ENCODE measurements around the gene RECQL5. TPM values are rescaled to one million over a fixed set of nuclear protein-coding genes. Genes with fewer than 3 reads are reported as not detected.
A peak's percentile ranks its signal among the peaks of the same experiment; 100 is the strongest.

Gene RECQL5
- total and polyA plus RNA-seq, 12 donors: 11.2 to 188 (median 32.9) TPM

- H3K4me1 ChIP-seq (replicated peaks in 1 of 2): peaks cover 14 to 18% of the 10 kb centered on the region in 2 donors
- intact Hi-C loops (cut with DNase I): loop anchor here in 1 of 2 donors (5.0 kb wide), 1 partner anchor 114 kb away; no protein-coding TSS in a partner anchor
Measured at GRCh38 chr17:75632863-75633485, 34.0 kb downstream of the RECQL5 start, which contains the start of gene SMIM5. SMIM5 (plus strand) TSS chr17:75633434; CDS start chr17:75640202, 6,768 bp downstream.

GRCh38 chr17:75632428-75632827 lies 34.5 kb downstream of the RECQL5 start:
- Histone ChIP-seq H3K27ac (peak overlapping the region in 2 of 5 donors; percentile 72 to 80), H3K4me3 (no peak overlapping the region), H3K36me3 (replicated peaks in 1 of 2) (no peaks in the 10 kb centered on the region), H3K27me3 (no peaks in the 10 kb centered on the region), H3K4me1 (replicated peaks in 1 of 2) (peaks cover 14 to 18% of the 10 kb centered on the region in 2 donors), H3K9me3 (replicated peaks in 1 of 3) (no peaks in the 10 kb centered on the region)
- no peak for DNase-seq
- TF ChIP-seq POLR2A (IDR thresholded peaks at IDR 0.05): no peak
- TF ChIP-seq, protein P1, sequence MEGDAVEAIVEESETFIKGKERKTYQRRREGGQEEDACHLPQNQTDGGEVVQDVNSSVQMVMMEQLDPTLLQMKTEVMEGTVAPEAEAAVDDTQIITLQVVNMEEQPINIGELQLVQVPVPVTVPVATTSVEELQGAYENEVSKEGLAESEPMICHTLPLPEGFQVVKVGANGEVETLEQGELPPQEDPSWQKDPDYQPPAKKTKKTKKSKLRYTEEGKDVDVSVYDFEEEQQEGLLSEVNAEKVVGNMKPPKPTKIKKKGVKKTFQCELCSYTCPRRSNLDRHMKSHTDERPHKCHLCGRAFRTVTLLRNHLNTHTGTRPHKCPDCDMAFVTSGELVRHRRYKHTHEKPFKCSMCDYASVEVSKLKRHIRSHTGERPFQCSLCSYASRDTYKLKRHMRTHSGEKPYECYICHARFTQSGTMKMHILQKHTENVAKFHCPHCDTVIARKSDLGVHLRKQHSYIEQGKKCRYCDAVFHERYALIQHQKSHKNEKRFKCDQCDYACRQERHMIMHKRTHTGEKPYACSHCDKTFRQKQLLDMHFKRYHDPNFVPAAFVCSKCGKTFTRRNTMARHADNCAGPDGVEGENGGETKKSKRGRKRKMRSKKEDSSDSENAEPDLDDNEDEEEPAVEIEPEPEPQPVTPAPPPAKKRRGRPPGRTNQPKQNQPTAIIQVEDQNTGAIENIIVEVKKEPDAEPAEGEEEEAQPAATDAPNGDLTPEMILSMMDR (IDR thresholded peaks at IDR 0.05): no peak
- 70 to 82% (median 75%) methylated on average over 6 to 12 of the region's 12 CpGs for WGBS, 4 donors
- intact Hi-C loops (cut with DNase I): loop anchor here in 1 of 2 donors (5.0 kb wide), 1 partner anchor 115 kb away; no protein-coding TSS in a partner anchor

More at GRCh38 chr17:75632863-75633485, 34.0 kb downstream of the RECQL5 start, which contains the start of gene SMIM5:
- no peaks in the 10 kb centered on the region for H3K9me3 ChIP-seq (replicated peaks in 1 of 3)
- no peaks in the 10 kb centered on the region for H3K27me3 ChIP-seq
- H3K27ac ChIP-seq: peak within 1 kb of the TSS in 4 of 5 donors; percentile 51 to 80 (median 70)
- peak; percentile 85 to 96 (median 91) for DNase-seq
- WGBS, 4 donors: 9 to 60% (median 16%) methylated on average over 2 to 19 of the region's 19 CpGs
- no peak for TF ChIP-seq POLR2A (IDR thresholded peaks at IDR 0.05)
- TF ChIP-seq, protein P1 (IDR thresholded peaks at IDR 0.05): peak; percentile 81 to 99 (median 92)
- no peaks in the 10 kb centered on the region for H3K36me3 ChIP-seq (replicated peaks in 1 of 2)
- H3K4me3 ChIP-seq: no peak within 1 kb of the TSS

DNA sequence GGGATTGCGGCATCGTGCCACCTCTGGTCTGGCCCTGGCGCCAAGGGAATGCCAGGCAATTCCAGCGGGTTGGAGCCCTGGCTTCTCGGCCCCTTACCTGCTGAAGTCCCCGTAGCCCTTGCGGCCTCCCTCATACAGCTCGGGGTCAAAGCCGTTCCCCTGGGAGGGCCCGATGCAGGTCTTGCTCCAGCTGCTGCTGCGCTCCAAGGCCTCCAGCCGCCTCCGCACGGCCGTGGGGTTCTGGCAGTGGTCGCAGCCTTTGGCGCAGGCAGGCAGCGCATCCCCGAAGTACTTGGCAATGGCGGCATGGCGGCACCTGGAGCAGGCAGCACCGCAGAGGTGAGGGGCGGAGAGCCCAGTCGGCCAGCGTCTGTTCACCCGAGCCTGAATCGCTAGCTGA lies 35.6 kb downstream of the RECQL5 start:
- WGBS, 4 donors: 78 to 94% (median 89%) methylated on average over 6 to 27 of the region's 27 CpGs
- no peak overlapping the region for H3K4me3 ChIP-seq
- peaks cover 0 to 6% of the 10 kb centered on the region in 2 donors for H3K36me3 ChIP-seq (replicated peaks in 1 of 2)
- no peak for TF ChIP-seq POLR2A (IDR thresholded peaks at IDR 0.05)
- TF ChIP-seq, protein P1 (IDR thresholded peaks at IDR 0.05): no peak
- H3K27me3 ChIP-seq: no peaks in the 10 kb centered on the region
- no peak overlapping the region for H3K27ac ChIP-seq
- intact Hi-C loops (cut with DNase I): loop anchor here in 1 of 2 donors (5.0 kb wide), 1 partner anchor 116 kb away; no protein-coding TSS in a partner anchor
- H3K4me1 ChIP-seq (replicated peaks in 1 of 2): peaks cover 14 to 18% of the 10 kb centered on the region in 2 donors
- DNase-seq: no peak
- H3K9me3 ChIP-seq (replicated peaks in 1 of 3): no peaks in the 10 kb centered on the region

DNA sequence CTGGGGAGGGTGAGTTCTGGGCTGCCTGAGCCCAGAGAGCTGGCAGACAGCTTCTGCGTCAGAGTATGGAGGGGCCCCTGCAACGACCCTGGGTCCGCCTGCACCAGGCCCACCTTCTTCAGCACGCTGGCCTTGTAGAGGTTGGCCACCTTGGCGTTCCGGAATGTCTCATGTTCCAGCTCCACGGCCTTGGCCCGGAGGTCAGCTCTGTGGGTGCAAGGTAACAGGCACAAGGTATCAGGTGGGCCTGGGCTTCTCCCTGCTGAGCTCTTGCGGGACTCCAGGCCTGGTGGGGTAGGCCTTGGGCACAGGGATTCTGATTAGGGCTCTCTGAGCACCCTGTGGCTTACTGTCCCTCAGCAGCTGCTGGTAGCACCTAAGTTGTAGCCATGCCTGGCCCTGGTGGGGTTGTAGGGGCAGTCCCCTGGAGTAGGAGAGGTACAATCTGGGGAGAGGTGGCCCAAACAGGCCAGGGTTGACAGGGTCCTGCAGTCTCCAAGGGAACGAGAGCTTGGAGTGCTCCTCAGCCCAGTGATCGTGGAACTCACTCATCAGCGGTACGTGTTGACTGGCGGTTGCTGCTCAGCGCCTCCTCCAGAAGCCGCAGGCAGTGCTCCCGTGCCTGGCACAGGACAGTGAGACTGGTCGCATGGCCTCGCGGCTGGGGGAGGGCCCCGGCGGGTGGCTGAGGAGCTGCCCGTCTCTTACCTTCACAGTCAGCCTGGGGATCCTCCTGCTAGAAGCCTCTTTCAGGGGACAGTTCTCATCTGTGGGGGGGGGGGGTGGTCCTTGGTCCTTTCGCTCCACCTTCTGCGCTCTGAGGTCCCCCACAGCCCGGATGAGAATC lies 36.7 kb downstream of the RECQL5 start:
- intact Hi-C loops (cut with DNase I): loop anchor here in 1 of 2 donors (5.0 kb wide), 1 partner anchor 117 kb away; no protein-coding TSS in a partner anchor
- no peak for TF ChIP-seq POLR2A (IDR thresholded peaks at IDR 0.05)
- TF ChIP-seq, protein P1 (IDR thresholded peaks at IDR 0.05): no peak
- H3K36me3 ChIP-seq (replicated peaks in 1 of 2): peaks cover 0 to 9% of the 10 kb centered on the region in 2 donors
- no peaks in the 10 kb centered on the region for H3K27me3 ChIP-seq
- WGBS, 4 donors: 80 to 93% (median 81%) methylated on average over 14 to 26 of the region's 26 CpGs
- peaks cover 14 to 18% of the 10 kb centered on the region in 2 donors for H3K4me1 ChIP-seq (replicated peaks in 1 of 2)
- H3K27ac ChIP-seq: no peak overlapping the region
- H3K4me3 ChIP-seq: no peak overlapping the region
- no peak for DNase-seq
- no peaks in the 10 kb centered on the region for H3K9me3 ChIP-seq (replicated peaks in 1 of 3)
